GM10248 (cell line): ENCODE results near the gene HIC1.
A peak's percentile ranks its signal among the peaks of the same experiment; 100 is the strongest.

Experiments
- CTCF ChIA-PET: fragments of 300-600 bp; sonication (Branson Sonifier 250); formaldehyde crosslinking; extraction: SDS; loops from one replicate; lab custom pipeline; 2021; ENCODE audit warnings: antibody characterized with exemption; lab: Yijun Ruan, JAX
- POLR2A ChIA-PET: fragments of 350-650 bp; sonication (Branson Sonifier 250); formaldehyde crosslinking; extraction: SDS; loops from one replicate; lab custom pipeline; 2020; ENCODE audit warnings: antibody characterized with exemption; lab: Yijun Ruan, JAX
- DNase-seq: peaks from one replicate; pipeline ENCODE4 v3.0.0; 2012; ENCODE audit errors: extremely low spot score
- TF ChIP-seq, protein P1 (sequence below): IDR thresholded peaks from 2 replicates; pipeline ENCODE4 v1.5.1; 2012; ENCODE audit warnings: mild to moderate bottlenecking, low read depth; ENCODE audit errors: extremely low read depth, missing control alignments, control extremely low read depth

The HIC1 gene

GRCh38 chr17:2013994-2014317, 40.9 kb upstream of the HIC1 start:
- no peak for DNase-seq
- ChIA-PET POLR2A (interaction anchor here (0.5 kb wide), 1 partner anchor 291 kb away, joined by 3 read pairs; no protein-coding TSS in a partner anchor), CTCF (no interaction called here)
- TF ChIP-seq, protein P1, sequence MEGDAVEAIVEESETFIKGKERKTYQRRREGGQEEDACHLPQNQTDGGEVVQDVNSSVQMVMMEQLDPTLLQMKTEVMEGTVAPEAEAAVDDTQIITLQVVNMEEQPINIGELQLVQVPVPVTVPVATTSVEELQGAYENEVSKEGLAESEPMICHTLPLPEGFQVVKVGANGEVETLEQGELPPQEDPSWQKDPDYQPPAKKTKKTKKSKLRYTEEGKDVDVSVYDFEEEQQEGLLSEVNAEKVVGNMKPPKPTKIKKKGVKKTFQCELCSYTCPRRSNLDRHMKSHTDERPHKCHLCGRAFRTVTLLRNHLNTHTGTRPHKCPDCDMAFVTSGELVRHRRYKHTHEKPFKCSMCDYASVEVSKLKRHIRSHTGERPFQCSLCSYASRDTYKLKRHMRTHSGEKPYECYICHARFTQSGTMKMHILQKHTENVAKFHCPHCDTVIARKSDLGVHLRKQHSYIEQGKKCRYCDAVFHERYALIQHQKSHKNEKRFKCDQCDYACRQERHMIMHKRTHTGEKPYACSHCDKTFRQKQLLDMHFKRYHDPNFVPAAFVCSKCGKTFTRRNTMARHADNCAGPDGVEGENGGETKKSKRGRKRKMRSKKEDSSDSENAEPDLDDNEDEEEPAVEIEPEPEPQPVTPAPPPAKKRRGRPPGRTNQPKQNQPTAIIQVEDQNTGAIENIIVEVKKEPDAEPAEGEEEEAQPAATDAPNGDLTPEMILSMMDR: no peak

DNA sequence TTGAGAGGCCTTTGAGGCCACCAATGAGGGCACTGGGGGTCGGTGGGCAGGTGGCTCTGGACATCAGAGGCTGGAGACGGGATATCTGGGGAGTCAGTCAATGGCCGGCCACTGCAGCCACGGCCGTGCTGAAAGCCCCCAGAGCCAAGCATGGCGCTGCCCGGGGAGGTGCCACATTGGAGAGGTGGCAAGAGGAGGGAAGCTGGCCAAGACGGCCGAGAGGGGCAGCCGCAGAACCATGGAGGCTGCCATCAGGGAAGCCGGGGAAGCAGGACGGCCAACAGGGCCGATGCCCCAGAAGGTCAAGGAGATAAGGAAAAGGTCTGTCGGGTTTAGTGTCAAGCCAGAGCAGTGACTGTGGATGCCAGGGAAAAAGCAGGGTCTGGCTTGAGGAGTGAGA, 39.6 kb upstream of the HIC1 start:
- TF ChIP-seq, protein P1: no peak
- ChIA-PET CTCF (no interaction called here), POLR2A (no interaction called here)
- no peak for DNase-seq

DNA sequence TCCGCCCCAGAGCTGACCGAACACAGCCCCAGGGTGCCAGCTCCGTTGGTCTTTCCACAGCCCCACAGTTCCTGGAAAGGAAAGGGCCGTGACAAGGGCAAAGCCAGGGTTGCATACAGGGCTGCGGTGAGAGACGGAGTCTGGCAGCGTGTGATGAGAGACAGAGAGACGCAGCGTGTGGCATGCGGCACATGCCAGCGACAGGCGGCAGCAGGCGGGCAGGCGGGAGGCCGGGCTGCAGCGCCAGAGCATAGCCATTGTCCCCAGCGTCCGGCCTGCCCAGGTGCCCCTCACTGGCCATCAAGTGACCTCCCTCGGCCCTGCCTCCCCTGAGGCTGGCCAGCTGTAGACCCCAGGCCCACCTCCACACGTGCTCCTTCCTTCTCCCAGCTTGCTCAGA, 38.4 kb upstream of the HIC1 start:
- DNase-seq: no peak
- ChIA-PET CTCF (no interaction called here), POLR2A (no interaction called here)
- TF ChIP-seq, protein P1: no peak

DNA sequence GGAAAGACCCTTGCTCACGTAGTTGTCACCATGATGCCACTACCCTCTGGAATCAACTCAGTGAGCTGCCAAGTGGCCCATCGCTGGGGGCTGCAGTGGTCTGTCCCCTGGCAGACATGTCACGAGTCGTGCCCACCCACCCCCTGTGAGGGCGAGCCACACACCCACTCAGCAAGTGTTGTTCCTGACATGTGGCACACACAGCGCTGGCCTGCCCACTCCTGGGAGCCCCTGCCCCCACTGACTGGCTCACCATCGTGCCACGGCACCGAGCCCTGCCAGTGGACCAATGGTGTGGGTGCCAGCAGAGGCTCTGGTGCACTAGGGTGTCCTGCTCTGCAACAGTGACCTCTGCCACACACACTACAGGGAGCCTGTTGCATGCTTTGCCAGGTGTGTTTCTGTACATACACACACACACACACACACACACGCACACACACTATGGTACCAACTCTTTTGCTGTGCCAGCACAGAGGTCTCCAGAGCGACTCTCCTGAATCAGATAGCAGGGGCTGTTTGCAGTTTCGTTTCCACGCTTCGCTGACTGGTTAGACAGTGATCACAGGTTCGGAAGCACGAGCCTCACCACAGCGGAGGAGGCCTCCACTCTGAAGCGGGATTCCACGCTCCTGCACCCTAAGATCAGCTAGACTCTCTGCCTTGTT, 37.5 kb upstream of the HIC1 start:
- peak; percentile 43 for DNase-seq
- TF ChIP-seq, protein P1: no peak
- ChIA-PET CTCF (interaction anchor here (1.3 kb wide), 1 partner anchor 12 kb away, joined by 3 read pairs; no protein-coding TSS in a partner anchor), POLR2A (no interaction called here)

DNA sequence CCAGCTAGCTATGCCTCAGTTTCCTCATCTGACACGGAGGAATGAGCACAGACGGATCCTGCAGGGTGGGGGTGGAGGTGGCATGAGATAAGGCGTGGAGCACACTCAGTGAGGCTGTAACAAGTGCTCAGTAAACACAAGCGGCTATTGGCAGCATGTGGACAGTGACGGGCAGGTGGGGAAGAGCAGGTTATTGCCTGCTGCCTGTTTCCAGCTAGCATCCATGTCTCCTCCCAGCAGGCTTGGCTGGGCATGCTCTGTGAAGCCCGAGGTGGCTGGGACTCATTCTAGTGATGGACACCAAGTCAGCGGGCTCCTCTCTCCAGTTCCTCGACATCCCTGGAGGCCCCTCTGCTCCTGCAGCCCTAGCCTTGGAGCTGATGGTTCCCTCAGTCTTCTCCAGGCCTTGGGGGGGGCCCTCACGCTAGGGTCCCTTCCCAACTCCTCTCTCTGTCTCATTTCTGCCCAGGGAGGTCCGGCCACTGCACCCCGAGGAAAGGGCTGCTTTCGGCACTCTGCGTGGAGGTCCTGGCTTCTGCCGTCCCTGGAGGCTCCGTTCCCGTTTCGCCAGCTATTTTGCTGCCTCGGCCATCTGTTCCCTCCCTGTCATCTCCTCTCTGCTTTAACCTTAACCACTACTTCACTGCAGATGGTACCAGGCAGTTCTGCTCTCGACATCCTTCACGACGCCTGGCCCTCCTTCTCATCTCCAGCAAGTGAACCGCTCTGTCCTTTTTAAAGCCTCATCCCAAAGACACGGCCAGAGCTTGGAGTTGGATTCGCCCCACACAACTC, 36.0 kb upstream of the HIC1 start:
- TF ChIP-seq, protein P1: no peak
- ChIA-PET CTCF (interaction anchor here (1.3 to 1.7 kb wide), 2 partner anchors 8 to 14 kb away, joined by 3 to 4 read pairs; no protein-coding TSS in a partner anchor), POLR2A (interaction anchor here (0.6 kb wide), 1 partner anchor 497 kb away, joined by 4 read pairs; no protein-coding TSS in a partner anchor)
- no peak for DNase-seq

- TF ChIP-seq, protein P1: no peak
- no peak for DNase-seq
- CTCF ChIA-PET: interaction anchor here (0.8 to 1.7 kb wide), 3 partner anchors 9 to 38 kb away, joined by 3 to 5 read pairs (median 4); no protein-coding TSS in a partner anchor
- POLR2A ChIA-PET: no interaction called here
These were observed 35.2 kb upstream of the HIC1 start for GRCh38 chr17:2019723-2020122.
